Measurements from ENCODE around the gene EIF4H. TPM values are rescaled to one million over a fixed set of nuclear protein-coding genes. Genes with fewer than 3 reads are reported as not detected.
"Not testable (repeated sequence)": the region's sequence is repeated elsewhere in the genome, so short reads cannot be mapped to it uniquely, and the experiment has no call there.

Gene EIF4H
- total RNA-seq = 100 to 1,000 TPM; 250 to 271 TPM
- long read RNA-seq, transcript EIF4H-202 (6 exons, 2,503 nt) = major isoform, 864 of 1,182 reads
- long read RNA-seq, transcript EIF4H-201 (7 exons, 2,679 nt) = minor isoform, 62 of 1,182 reads
- long read RNA-seq, partial matches to known transcripts = 51 of 1,182 reads
- long read RNA-seq, other reads (novel, unspliced or antisense) = 205 of 1,182 reads

DNA sequence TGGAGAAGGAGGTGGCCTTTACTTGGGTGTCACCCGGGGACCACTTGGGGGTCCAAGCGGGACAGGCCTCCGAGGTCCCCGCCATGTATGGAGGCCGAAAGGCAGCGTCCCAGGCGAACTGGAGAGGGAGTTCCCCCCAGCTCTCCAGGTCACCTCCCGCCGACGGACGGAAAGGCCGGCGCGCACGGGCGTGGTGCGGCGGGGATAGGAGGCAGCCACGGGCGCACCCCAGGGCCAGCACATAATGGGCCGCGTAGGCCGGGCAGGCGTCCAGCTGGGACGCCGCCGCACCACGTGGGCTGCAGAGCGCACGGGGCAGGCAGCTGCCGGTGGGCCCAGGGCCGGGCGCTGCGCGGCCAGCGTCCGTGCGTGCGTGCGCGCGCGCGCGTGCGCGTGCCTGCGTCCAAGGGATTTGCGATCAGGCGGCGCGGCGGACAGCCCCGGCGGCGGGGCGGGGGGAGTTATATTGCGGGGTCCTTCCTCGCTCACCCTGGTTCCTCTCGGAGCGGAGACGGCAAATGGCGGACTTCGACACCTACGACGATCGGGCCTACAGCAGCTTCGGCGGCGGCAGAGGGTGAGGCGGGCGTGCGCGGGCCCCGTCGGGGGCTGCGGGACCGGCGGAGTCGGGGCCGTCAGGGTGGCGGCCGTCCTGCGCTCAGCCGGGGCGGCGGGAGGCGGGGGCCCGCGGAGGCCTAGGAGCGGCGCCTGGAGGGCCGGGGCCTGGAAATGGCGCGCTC is at the start of gene EIF4H:
EIF4H (plus strand) TSS at position 491 of the 740 bp plus-strand sequence; CDS start at position 519, 28 bp downstream.
- DNase-seq = peak; percentile 94 to 98
- peak; percentile 90 for ATAC-seq
- intact Hi-C loops (cut with DNase I, micrococcal nuclease) = no loop called here

- intact Hi-C loops (cut with DNase I, micrococcal nuclease) = no loop called here
- DNase-seq (no peak), ATAC-seq (no peak)
Measured at GRCh38 chr7:74126220-74126880, 47.8 kb upstream of the EIF4H start.

DNA sequence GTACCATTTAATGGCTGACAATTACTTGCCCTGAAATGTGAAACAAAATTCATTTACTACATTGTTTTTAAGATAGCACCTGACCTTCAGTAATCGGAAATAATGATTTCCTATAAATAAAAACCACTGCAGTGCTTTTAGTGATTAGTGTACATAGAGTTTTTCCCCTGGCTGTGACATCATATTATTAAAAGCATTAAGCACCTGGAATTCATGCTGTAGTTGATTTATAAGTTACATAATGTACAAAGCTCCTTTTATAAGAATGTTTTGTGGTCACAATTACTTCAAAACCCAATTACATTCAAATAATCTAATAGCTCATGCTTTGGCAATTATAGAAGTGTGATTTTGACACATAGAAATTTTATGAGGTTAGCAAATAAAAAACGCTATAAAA is 44.3 kb upstream of the EIF4H start:
- DNase-seq (no peak), ATAC-seq (no peak)
- intact Hi-C loops (cut with DNase I, micrococcal nuclease) = no loop called here

GRCh38 chr7:74130518-74130917 is 43.6 kb upstream of the EIF4H start:
- intact Hi-C loops (cut with DNase I, micrococcal nuclease) = no loop called here
- ATAC-seq = no peak
- no peak for DNase-seq

- peak; percentile 48 for ATAC-seq
- peak in 1 of 2 donors; percentile 30 for DNase-seq
- intact Hi-C loops (cut with DNase I, micrococcal nuclease) = no loop called here
Measured at GRCh38 chr7:74134117-74134620, 40.0 kb upstream of the EIF4H start.

- intact Hi-C loops (cut with DNase I, micrococcal nuclease) = no loop called here
- DNase-seq = no peak
- no peak for ATAC-seq
Measured at GRCh38 chr7:74138334-74138867, 35.8 kb upstream of the EIF4H start.

DNA sequence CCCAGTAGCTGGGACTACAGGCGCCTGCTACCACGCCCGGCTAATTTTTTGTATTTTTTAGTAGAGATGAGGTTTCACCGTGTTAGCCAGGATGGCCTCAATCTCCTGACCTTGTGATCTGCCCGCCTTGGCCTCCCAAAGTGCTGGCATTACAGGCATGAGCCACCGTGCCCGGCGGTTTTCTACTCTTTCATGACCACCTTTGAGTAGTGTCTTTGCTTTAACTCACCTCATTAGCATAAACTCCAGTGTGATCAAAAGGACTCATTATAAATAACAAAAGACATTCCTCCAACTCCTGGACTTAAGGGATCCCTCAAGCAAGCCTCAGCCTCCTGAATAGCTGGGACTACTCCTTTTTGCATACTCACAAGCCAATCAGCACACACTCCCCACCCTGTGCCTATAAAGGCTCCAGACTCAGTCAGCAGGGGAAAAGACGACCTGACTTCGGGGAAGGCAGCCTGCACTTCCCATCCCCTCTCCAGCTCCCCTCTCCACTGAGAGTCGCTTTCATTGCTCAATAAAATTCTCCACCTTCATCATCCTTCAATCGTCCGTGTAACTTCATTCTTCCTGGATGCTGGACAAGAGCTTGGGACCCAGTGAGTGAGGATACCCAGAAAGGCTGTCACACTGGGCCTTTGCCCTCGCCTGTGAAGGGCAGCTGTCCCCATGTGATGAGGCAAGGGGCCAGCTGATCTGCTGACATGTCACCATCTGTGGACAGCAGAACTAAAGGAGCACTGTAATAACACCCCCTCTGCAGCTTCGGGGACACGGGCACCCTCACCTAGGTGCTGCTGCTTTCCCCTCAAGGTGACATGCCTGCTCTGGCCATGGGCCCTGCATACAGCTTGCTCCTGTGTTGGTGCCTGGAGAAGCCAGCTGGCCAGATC is 35.0 kb upstream of the EIF4H start:
- intact Hi-C loops (cut with DNase I, micrococcal nuclease) = no loop called here
- ATAC-seq (no peak), DNase-seq (no peak)

- intact Hi-C loops (cut with DNase I, micrococcal nuclease) = no loop called here
- ATAC-seq (no peak), DNase-seq (no peak)
Measured at GRCh38 chr7:74141705-74142104, 32.5 kb upstream of the EIF4H start.

- intact Hi-C loops (cut with DNase I, micrococcal nuclease) = no loop called here
- no peak for ATAC-seq
- DNase-seq = no peak
Measured at GRCh38 chr7:74143383-74143782, 30.8 kb upstream of the EIF4H start.

GRCh38 chr7:74148491-74148890 is 25.7 kb upstream of the EIF4H start:
- no peak for DNase-seq
- ATAC-seq = no peak
- intact Hi-C loops (cut with DNase I, micrococcal nuclease) = no loop called here

DNA sequence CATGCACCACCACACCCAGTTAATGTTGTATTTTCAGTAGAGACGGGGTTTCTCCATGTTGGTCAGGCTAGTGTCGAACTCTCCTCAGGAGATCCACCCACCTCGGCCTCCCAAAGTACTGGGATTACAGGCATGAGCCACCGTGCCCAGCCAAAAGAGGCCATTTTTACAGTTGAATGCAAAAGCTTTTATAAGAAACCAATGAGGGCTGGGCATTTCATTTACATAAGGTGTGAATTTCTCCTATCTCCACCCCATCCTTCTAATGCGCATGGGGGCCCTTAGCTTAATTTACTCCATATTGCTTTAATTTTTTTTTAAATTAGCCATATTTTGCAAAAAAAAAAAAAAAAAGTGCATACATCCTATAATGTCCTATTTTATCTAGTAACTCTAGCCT is 25.1 kb upstream of the EIF4H start:
- intact Hi-C loops (cut with DNase I, micrococcal nuclease) = no loop called here
- DNase-seq (no peak), ATAC-seq (no peak)

- intact Hi-C loops (cut with DNase I, micrococcal nuclease) = no loop called here
- ATAC-seq (no peak), DNase-seq (no peak)
Measured at GRCh38 chr7:74149603-74150002, 24.6 kb upstream of the EIF4H start.

DNA sequence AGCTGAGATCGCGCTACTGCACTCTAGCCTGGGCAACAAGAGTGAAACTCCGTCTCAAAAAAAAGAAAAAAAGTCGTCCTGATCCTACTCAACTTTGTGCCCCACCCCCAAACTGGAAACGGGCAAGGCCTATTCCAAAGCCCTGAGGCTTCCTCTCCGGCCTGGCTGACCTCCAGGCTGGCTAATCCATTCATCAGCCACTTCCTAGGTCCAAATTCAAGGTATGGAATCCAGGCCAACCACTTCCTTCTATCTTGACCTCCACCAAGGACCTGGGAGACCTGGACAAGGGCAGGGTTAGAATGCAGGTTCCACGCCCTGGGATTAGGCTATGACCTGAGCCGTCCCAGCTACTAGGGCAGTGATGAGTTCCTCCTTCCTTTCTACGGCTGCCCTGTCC is 20.4 kb upstream of the EIF4H start:
- DNase-seq = no peak
- peak; percentile 35 for ATAC-seq
- intact Hi-C loops (cut with DNase I, micrococcal nuclease) = no loop called here

- ATAC-seq (no peak), DNase-seq (no peak)
- intact Hi-C loops (cut with DNase I, micrococcal nuclease) = no loop called here
Measured at GRCh38 chr7:74155810-74156395, 18.3 kb upstream of the EIF4H start.

DNA sequence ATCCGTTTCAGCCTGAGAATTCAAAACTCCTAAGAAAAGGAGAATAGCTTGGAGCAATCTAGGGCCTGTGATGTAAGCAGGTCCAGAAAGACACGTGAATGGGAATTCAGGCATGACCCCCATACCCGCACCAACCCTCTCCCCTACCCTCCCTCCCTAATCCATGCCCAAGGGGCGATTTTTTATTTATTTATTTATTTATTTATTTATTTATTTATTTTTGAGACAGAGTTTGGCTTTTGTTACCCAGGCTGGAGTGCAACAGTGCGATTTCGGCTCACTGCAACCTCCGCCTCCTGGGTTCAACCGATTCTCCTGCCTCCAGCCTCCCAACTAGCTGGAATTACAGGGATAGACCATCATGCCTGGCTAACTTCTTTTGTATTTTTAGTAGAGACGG is 16.6 kb upstream of the EIF4H start:
- ATAC-seq (no peak), DNase-seq (no peak)
- intact Hi-C loops (cut with DNase I, micrococcal nuclease) = no loop called here

- ATAC-seq = no peak
- intact Hi-C loops (cut with DNase I, micrococcal nuclease) = no loop called here
- DNase-seq = peak in 1 of 2 donors; percentile 33
Measured at GRCh38 chr7:74164985-74165456, 9.1 kb upstream of the EIF4H start.

- DNase-seq (no peak), ATAC-seq (no peak)
- intact Hi-C loops (cut with DNase I, micrococcal nuclease) = no loop called here
Measured at GRCh38 chr7:74165867-74166593, 8.1 kb upstream of the EIF4H start.

DNA sequence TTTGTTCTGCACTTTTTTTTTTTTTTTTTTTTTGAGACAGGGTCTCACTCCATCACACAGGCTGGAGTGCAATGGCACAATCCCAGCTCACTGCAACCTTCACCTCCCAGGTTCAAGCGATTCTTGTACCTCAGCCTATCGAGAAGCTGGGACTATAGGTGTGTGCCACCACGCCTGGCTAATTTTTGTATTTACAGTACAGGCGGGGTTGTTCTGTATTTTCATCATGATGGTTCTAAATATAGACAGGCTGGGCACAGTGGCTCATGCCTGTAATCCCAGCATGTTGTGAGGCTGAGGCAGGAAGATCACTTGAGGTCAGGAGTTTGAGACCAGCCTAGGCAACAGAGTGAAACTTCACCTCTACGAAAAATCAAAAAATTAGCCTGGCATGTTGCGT is 6.8 kb upstream of the EIF4H start:
- ATAC-seq (peak; percentile 96), DNase-seq (peak; percentile 53 to 77)
- intact Hi-C loops (cut with DNase I, micrococcal nuclease) = not testable (repeated sequence)
